Measurements from ENCODE around the gene WDR72.

GRCh38 chr15:53713218-53713617 lies 46.2 kb downstream of the WDR72 start:
- TF ChIP-seq CTCF (IDR thresholded peaks at IDR 0.05) (no peak), POLR2A (IDR thresholded peaks at IDR 0.05) (no peak)

All from testis (tissue), 2 donors.